Gastroesophageal sphincter (tissue), 3 donors: Measurements from ENCODE around the gene SEC61A2.

Source experiments
- EP300 ChIP-seq: sonication (generic); formaldehyde crosslinking; IDR thresholded peaks from one replicate; pipeline ENCODE4 v1.6.1; 2017; ENCODE audit warnings: antibody characterized with exemption, mild to moderate bottlenecking
- POLR2A ChIP-seq, 2 donors: fragments of 450-650 bp; IDR thresholded peaks; one replicate each; pipeline ENCODE4 v1.6.1; 2017; ENCODE audit warnings: antibody characterized with exemption in 2 of 2, mild to moderate bottlenecking in 2 of 2, moderate library complexity in 1 of 2
- TF ChIP-seq, protein P1 (sequence below), 4 experiments: fragments of 200-600 bp in 2 of 4; fragments of 450-650 bp in 2 of 4; sonication (generic) in 1 of 4; IDR thresholded peaks; one replicate each; pipeline ENCODE4 v1.5.1; 2017 to 2019; ENCODE audit warnings: antibody characterized with exemption in 4 of 4, mild to moderate bottlenecking in 2 of 4, moderate library complexity in 2 of 4

DNA sequence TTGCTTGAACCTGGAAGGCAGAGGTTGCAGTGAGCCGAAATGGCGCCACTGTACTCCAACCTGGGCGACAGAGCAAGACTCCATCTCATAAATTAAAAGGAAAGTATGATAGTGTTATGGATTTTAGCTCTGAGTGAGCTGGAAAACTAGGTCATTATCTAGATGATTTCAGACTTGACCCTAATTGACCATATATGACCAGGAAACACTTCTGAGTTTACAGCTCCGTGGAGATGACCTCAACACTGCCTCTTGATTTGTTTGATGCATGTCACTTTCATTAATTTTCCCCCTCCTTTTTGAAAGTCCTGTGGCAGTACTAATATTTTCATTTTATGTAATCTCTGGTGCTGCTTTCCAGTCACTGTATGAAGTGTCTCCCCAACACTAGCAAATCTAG lies 7.8 kb upstream of the SEC61A2 start:
- TF ChIP-seq, protein P1, sequence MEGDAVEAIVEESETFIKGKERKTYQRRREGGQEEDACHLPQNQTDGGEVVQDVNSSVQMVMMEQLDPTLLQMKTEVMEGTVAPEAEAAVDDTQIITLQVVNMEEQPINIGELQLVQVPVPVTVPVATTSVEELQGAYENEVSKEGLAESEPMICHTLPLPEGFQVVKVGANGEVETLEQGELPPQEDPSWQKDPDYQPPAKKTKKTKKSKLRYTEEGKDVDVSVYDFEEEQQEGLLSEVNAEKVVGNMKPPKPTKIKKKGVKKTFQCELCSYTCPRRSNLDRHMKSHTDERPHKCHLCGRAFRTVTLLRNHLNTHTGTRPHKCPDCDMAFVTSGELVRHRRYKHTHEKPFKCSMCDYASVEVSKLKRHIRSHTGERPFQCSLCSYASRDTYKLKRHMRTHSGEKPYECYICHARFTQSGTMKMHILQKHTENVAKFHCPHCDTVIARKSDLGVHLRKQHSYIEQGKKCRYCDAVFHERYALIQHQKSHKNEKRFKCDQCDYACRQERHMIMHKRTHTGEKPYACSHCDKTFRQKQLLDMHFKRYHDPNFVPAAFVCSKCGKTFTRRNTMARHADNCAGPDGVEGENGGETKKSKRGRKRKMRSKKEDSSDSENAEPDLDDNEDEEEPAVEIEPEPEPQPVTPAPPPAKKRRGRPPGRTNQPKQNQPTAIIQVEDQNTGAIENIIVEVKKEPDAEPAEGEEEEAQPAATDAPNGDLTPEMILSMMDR (IDR thresholded peaks at IDR 0.05) = no peak
- TF ChIP-seq POLR2A (IDR thresholded peaks at IDR 0.05) = no peak
- TF ChIP-seq EP300 = no peak
